ENCODE data around the gene CCDC91. TPM values are rescaled to one million over a fixed set of nuclear protein-coding genes. Genes with fewer than 3 reads are reported as not detected.

CCDC91 gene
- total RNA-seq, 1 experiment from 2014 or later, result 35.9 TPM

DNA sequence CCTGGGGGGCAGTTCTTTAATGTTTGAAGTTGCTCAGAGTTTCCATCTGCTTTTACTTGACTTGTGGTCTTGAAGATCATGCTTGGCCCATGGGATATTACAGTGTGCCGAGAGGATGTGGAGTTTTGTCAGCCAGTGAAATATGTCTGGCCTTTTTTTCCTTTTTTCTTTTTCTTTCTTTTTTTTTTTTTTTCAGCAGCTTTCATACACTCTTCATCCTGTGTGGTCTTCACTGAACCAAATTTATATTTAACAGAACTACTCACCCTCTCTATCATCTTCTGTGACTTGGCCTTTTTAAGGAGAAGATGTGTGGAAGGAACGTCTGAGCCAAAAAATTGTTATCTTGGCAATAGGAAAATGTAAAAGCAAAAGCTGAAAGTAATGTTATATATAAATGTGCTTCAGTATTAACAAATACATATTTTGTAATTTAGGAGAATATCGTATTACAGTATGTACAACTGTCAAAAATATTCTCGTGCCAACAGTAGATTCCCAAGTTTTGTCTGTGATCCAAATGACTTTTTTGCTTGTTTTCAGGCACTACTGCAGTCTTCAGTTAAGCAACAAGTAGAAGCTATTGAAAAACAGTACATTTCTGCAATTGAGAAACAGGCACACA is 200.6 kb downstream of the CCDC91 start:
- ChIA-PET CTCF (interaction anchor here (0.6 to 0.7 kb wide), 2 partner anchors 482 to 1026 kb away, joined by 3 read pairs; no protein-coding TSS in a partner anchor), POLR2A (interaction anchor here (0.6 to 0.7 kb wide), 2 partner anchors 53 to 200 kb away, joined by 3 read pairs; no protein-coding TSS in a partner anchor)
- Mint-ChIP-seq H3K4me3 (ENCODE audit: unreplicated experiment) (no peak overlapping the region), H3K36me3 (ENCODE audit: insufficient read depth, unreplicated experiment) (peaks cover 14% of the 10 kb centered on the region), H3K27me3 (ENCODE audit: insufficient read depth, unreplicated experiment) (no peaks in the 10 kb centered on the region), H3K9me3 (ENCODE audit: unreplicated experiment) (no peaks in the 10 kb centered on the region), H3K27ac (ENCODE audit: low read depth, unreplicated experiment) (no peak overlapping the region), H3K4me1 (ENCODE audit: insufficient read depth, unreplicated experiment) (peaks cover 5% of the 10 kb centered on the region)
- BruUV-seq (replicated peaks), result no TSS peak
- peak; percentile 46 for DNase-seq (ENCODE audit: unreplicated experiment)
- intact Hi-C loops (cut with micrococcal nuclease), result no loop called here
- TF ChIP-seq, protein P1, sequence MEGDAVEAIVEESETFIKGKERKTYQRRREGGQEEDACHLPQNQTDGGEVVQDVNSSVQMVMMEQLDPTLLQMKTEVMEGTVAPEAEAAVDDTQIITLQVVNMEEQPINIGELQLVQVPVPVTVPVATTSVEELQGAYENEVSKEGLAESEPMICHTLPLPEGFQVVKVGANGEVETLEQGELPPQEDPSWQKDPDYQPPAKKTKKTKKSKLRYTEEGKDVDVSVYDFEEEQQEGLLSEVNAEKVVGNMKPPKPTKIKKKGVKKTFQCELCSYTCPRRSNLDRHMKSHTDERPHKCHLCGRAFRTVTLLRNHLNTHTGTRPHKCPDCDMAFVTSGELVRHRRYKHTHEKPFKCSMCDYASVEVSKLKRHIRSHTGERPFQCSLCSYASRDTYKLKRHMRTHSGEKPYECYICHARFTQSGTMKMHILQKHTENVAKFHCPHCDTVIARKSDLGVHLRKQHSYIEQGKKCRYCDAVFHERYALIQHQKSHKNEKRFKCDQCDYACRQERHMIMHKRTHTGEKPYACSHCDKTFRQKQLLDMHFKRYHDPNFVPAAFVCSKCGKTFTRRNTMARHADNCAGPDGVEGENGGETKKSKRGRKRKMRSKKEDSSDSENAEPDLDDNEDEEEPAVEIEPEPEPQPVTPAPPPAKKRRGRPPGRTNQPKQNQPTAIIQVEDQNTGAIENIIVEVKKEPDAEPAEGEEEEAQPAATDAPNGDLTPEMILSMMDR (IDR thresholded peaks at IDR 0.05; ENCODE audit: unreplicated experiment), result no peak

DNA sequence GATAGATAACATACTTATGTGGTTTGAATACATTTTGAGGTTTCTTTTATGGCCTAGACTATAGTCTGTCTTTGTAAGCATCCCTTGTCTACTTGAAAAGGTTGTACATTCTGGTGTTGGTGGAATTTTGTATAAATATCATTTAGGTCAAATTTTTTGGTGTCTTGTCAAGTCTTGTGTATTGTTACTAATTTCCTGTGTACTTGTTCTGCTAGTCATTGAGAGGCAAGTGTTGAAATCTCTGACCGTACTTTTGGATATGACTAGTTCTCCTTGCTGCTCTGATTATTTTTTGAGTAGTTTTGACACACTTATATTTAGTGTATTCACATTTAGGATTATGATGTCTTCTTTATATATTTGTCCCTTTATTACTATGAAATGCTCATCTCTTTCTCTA is 219.6 kb downstream of the CCDC91 start:
- Mint-ChIP-seq H3K36me3 (ENCODE audit: insufficient read depth, unreplicated experiment) (no peaks in the 10 kb centered on the region), H3K4me3 (ENCODE audit: unreplicated experiment) (no peak overlapping the region), H3K27ac (ENCODE audit: low read depth, unreplicated experiment) (no peak overlapping the region), H3K9me3 (ENCODE audit: unreplicated experiment) (no peaks in the 10 kb centered on the region), H3K4me1 (ENCODE audit: insufficient read depth, unreplicated experiment) (no peaks in the 10 kb centered on the region), H3K27me3 (ENCODE audit: insufficient read depth, unreplicated experiment) (no peaks in the 10 kb centered on the region)
- intact Hi-C loops (cut with micrococcal nuclease), result no loop called here
- no TSS peak for BruUV-seq (replicated peaks)
- ChIA-PET POLR2A (no interaction called here), CTCF (no interaction called here)
- TF ChIP-seq, protein P1 (IDR thresholded peaks at IDR 0.05; ENCODE audit: unreplicated experiment), result no peak
- DNase-seq (ENCODE audit: unreplicated experiment), result no peak

DNA sequence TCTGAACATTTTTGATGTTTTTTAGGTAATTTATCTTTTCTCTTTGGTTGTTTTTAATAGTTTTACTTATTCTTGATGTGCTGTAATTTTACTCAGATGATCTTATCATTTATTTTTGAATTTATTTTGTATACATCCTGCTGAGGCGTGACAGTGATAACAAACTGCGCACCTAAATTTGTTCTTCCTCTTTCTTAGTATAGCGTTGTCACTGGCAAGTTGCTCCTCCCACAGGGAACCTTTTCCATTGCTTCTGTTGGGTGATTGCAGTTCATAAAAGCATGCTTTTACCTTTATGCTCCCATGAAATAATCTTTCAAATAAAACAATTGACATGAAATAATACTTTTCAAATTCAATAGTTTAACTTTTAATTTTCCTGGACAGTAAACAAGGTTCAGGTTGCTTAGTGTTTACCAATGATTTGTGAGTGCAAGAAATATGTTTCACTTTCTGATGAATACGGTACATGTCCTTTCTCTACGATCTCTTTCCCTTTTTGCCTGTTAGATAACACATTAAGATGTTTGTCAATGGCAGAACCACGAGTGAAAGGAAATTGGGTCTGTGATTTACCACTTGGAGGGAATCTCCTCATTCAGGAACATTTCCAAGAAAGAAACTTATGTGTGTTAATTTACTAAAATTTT is 223.3 kb downstream of the CCDC91 start:
- H3K27ac Mint-ChIP-seq (ENCODE audit: low read depth, unreplicated experiment), result no peak overlapping the region
- CTCF ChIA-PET, result no interaction called here

DNA sequence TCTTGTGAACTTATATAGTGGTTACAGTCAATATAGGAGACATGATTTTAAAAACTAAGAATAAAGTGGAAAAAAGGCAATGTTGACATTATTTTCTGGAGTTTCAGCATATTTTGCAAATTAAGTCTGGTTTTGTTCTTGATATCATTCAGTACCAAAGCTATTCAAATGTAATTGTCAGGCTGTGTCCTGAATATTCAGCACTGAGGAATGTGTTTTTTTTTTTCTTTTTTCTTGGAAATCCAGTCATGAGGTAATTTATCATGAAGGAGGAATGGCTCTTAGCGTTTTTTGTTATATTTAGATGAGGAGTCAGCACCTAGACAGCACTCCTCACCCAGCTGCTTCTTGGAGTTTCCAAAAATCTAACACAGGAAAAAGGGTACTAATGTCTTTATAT is 225.5 kb downstream of the CCDC91 start:
- Mint-ChIP-seq H3K36me3 (ENCODE audit: insufficient read depth, unreplicated experiment) (no peaks in the 10 kb centered on the region), H3K27ac (ENCODE audit: low read depth, unreplicated experiment) (no peak overlapping the region), H3K4me3 (ENCODE audit: unreplicated experiment) (no peak overlapping the region), H3K4me1 (ENCODE audit: insufficient read depth, unreplicated experiment) (peaks cover 6% of the 10 kb centered on the region), H3K27me3 (ENCODE audit: insufficient read depth, unreplicated experiment) (no peaks in the 10 kb centered on the region), H3K9me3 (ENCODE audit: unreplicated experiment) (no peaks in the 10 kb centered on the region)
- POLR2A ChIA-PET, result interaction anchor here (0.7 to 1.0 kb wide), 4 partner anchors 12 to 160 kb away, joined by 3 to 4 read pairs (median 4); no protein-coding TSS in a partner anchor
- TF ChIP-seq, protein P1 (IDR thresholded peaks at IDR 0.05; ENCODE audit: unreplicated experiment), result no peak
- CTCF ChIA-PET, result interaction anchor here (0.6 kb wide), 2 partner anchors 23 to 548 kb away, joined by 3 to 9 read pairs; no protein-coding TSS in a partner anchor
- intact Hi-C loops (cut with micrococcal nuclease), result no loop called here
- BruUV-seq (replicated peaks), result no TSS peak
- DNase-seq (ENCODE audit: unreplicated experiment), result peak; percentile 5

More for the DNA sequence above, 223.3 kb downstream of the CCDC91 start:
- Mint-ChIP-seq H3K27me3 (ENCODE audit: insufficient read depth, unreplicated experiment) (no peaks in the 10 kb centered on the region), H3K9me3 (ENCODE audit: unreplicated experiment) (no peaks in the 10 kb centered on the region), H3K4me1 (ENCODE audit: insufficient read depth, unreplicated experiment) (peaks cover 6% of the 10 kb centered on the region), H3K4me3 (ENCODE audit: unreplicated experiment) (no peak overlapping the region), H3K36me3 (ENCODE audit: insufficient read depth, unreplicated experiment) (no peaks in the 10 kb centered on the region)
- intact Hi-C loops (cut with micrococcal nuclease), result no loop called here
- no peak for DNase-seq (ENCODE audit: unreplicated experiment)
- BruUV-seq (replicated peaks), result no TSS peak
- TF ChIP-seq, protein P1 (IDR thresholded peaks at IDR 0.05; ENCODE audit: unreplicated experiment), result no peak
- POLR2A ChIA-PET, result interaction anchor here (0.7 kb wide), 1 partner anchor 32 kb away, joined by 3 read pairs; no protein-coding TSS in a partner anchor

Data from MCF 10A (cell line).